SH-SY5Y (cell line): ENCODE measurements around the gene VAMP7.

ENCODE experiments used
- GATA2 ChIP-seq: IDR thresholded peaks from 2 replicates; pipeline ENCODE4 v1.6.1; 2011; ENCODE audit warnings: mild to moderate bottlenecking, low read depth, low read length
- GATA3 ChIP-seq: IDR thresholded peaks from 2 replicates; pipeline ENCODE4 v1.6.1; 2011; ENCODE audit warnings: low read depth, mild to moderate bottlenecking, low read length, moderate library complexity

DNA sequence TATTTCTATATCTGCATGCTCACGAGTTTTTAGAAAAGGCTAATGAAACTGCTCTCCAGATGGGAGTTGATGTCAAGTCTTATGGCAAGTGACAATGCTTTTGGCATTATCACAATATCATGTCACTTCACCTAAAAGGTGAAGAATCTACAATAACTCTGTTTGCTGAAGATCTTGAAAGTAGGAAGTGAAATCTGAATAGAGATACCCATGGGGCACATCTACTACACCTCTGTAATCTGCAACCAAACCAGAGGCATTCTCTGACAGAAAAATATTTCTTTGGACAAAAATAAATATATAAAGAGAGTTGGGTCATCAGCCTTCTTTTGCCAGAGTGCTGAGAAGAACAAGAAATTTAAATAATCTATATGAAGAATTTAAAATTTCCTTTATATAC lies 3.9 kb upstream of the VAMP7 start:
- TF ChIP-seq GATA3 (no peak), GATA2 (no peak)
